ENCODE results near the gene TLE2. TPM values are rescaled to one million over a fixed set of nuclear protein-coding genes. Genes with fewer than 3 reads are reported as not detected.

TLE2 gene
- total and polyA plus RNA-seq, 5 donors from 2014 or later = 3.1 to 9.3 (median 4.2) TPM

GRCh38 chr19:2986951-2987524 lies 42.0 kb downstream of the TLE2 start:
- Mint-ChIP-seq H3K27ac (no peak overlapping the region), H3K4me1 (peaks cover 0 to 7% (median 2%) of the 10 kb centered on the region in 4 donors), H3K27me3 (peaks cover 11% of the 10 kb centered on the region), H3K36me3 (no peaks in the 10 kb centered on the region), H3K9me3 (peaks cover 0 to 1% (median 0%) of the 10 kb centered on the region in 7 donors), H3K4me3 (no peak overlapping the region)
- H3K27me3 ChIP-seq (ENCODE audit: control insufficient read depth, insufficient read depth, low read length) = no peaks in the 10 kb centered on the region
- DNase-seq (no peak), ATAC-seq (ENCODE audit: low read depth in 2 of 2) (no peak)
- H3K9me3 ChIP-seq (ENCODE audit: control insufficient read depth in 2 of 2, low read length in 2 of 2) = no peaks in the 10 kb centered on the region
- H3K4me3 ChIP-seq (ENCODE audit: low read depth, low read length) = no peak overlapping the region
- no peaks in the 10 kb centered on the region for H3K36me3 ChIP-seq (ENCODE audit: control insufficient read depth, insufficient read depth, low read length)
- no peaks in the 10 kb centered on the region for H3K4me1 ChIP-seq (ENCODE audit: control insufficient read depth, insufficient read depth, low read length, poor library complexity, severe bottlenecking)
- H3K27ac ChIP-seq (ENCODE audit: insufficient read depth, low read length, poor library complexity, severe bottlenecking) = no peak overlapping the region

GRCh38 chr19:2984215-2984528 lies 44.9 kb downstream of the TLE2 start:
- ATAC-seq (ENCODE audit: low read depth in 2 of 2) = no peak
- H3K36me3 Mint-ChIP-seq = no peaks in the 10 kb centered on the region
- peaks cover 0 to 1% (median 0%) of the 10 kb centered on the region in 7 donors for H3K9me3 Mint-ChIP-seq
- Histone ChIP-seq H3K27me3 (ENCODE audit: control insufficient read depth, insufficient read depth, low read length) (no peaks in the 10 kb centered on the region), H3K4me3 (ENCODE audit: low read depth, low read length) (no peak overlapping the region), H3K9me3 (ENCODE audit: control insufficient read depth in 2 of 2, low read length in 2 of 2) (no peaks in the 10 kb centered on the region), H3K36me3 (ENCODE audit: control insufficient read depth, insufficient read depth, low read length) (no peaks in the 10 kb centered on the region), H3K27ac (ENCODE audit: insufficient read depth, low read length, poor library complexity, severe bottlenecking) (no peak overlapping the region), H3K4me1 (ENCODE audit: control insufficient read depth, insufficient read depth, low read length, poor library complexity, severe bottlenecking) (no peaks in the 10 kb centered on the region)
- H3K4me1 Mint-ChIP-seq = peaks cover 0 to 7% (median 2%) of the 10 kb centered on the region in 4 donors
- no peak for DNase-seq
- H3K27me3 Mint-ChIP-seq = peaks cover 11% of the 10 kb centered on the region
- no peak overlapping the region for H3K27ac Mint-ChIP-seq
- H3K4me3 Mint-ChIP-seq = no peak overlapping the region

- H3K9me3 ChIP-seq (ENCODE audit: control insufficient read depth in 2 of 2, low read length in 2 of 2) = no peaks in the 10 kb centered on the region
- no peak for ATAC-seq (ENCODE audit: low read depth in 2 of 2)
- Mint-ChIP-seq H3K27ac (no peak overlapping the region), H3K36me3 (no peaks in the 10 kb centered on the region), H3K4me1 (peaks cover 0 to 7% (median 2%) of the 10 kb centered on the region in 4 donors), H3K4me3 (no peak overlapping the region), H3K27me3 (peaks cover 11% of the 10 kb centered on the region), H3K9me3 (peaks cover 0 to under 1% (median 0%) of the 10 kb centered on the region in 7 donors)
- DNase-seq = no peak
- H3K27me3 ChIP-seq (ENCODE audit: control insufficient read depth, insufficient read depth, low read length) = no peaks in the 10 kb centered on the region
- no peaks in the 10 kb centered on the region for H3K4me1 ChIP-seq (ENCODE audit: control insufficient read depth, insufficient read depth, low read length, poor library complexity, severe bottlenecking)
- H3K4me3 ChIP-seq (ENCODE audit: low read depth, low read length) = no peak overlapping the region
- H3K36me3 ChIP-seq (ENCODE audit: control insufficient read depth, insufficient read depth, low read length) = no peaks in the 10 kb centered on the region
- H3K27ac ChIP-seq (ENCODE audit: insufficient read depth, low read length, poor library complexity, severe bottlenecking) = no peak overlapping the region
These were observed 45.5 kb downstream of the TLE2 start for GRCh38 chr19:2983351-2984214.

GRCh38 chr19:2982983-2983350 lies 46.1 kb downstream of the TLE2 start:
- H3K27me3 ChIP-seq (ENCODE audit: control insufficient read depth, insufficient read depth, low read length) = no peaks in the 10 kb centered on the region
- no peak overlapping the region for H3K27ac ChIP-seq (ENCODE audit: insufficient read depth, low read length, poor library complexity, severe bottlenecking)
- ATAC-seq (ENCODE audit: low read depth in 2 of 2) (no peak), DNase-seq (no peak)
- no peak overlapping the region for H3K4me3 ChIP-seq (ENCODE audit: low read depth, low read length)
- no peaks in the 10 kb centered on the region for H3K36me3 Mint-ChIP-seq
- H3K9me3 ChIP-seq (ENCODE audit: control insufficient read depth in 2 of 2, low read length in 2 of 2) = no peaks in the 10 kb centered on the region
- H3K27me3 Mint-ChIP-seq = peaks cover 11% of the 10 kb centered on the region
- H3K27ac Mint-ChIP-seq = no peak overlapping the region
- H3K36me3 ChIP-seq (ENCODE audit: control insufficient read depth, insufficient read depth, low read length) = no peaks in the 10 kb centered on the region
- H3K9me3 Mint-ChIP-seq = no peaks in the 10 kb centered on the region
- no peaks in the 10 kb centered on the region for H3K4me1 ChIP-seq (ENCODE audit: control insufficient read depth, insufficient read depth, low read length, poor library complexity, severe bottlenecking)
- no peak overlapping the region for H3K4me3 Mint-ChIP-seq
- H3K4me1 Mint-ChIP-seq = peaks cover 0 to 7% (median 3%) of the 10 kb centered on the region in 4 donors

- no peak for ATAC-seq (ENCODE audit: low read depth in 2 of 2)
- Mint-ChIP-seq H3K9me3 (no peaks in the 10 kb centered on the region), H3K36me3 (no peaks in the 10 kb centered on the region), H3K4me1 (peaks cover 0 to 11% (median 5%) of the 10 kb centered on the region in 4 donors), H3K27ac (peak overlapping the region in 1 of 3 donors; percentile 60), H3K4me3 (no peak overlapping the region), H3K27me3 (peaks cover 11% of the 10 kb centered on the region)
- Histone ChIP-seq H3K27me3 (ENCODE audit: control insufficient read depth, insufficient read depth, low read length) (no peaks in the 10 kb centered on the region), H3K4me3 (ENCODE audit: low read depth, low read length) (no peak overlapping the region), H3K4me1 (ENCODE audit: control insufficient read depth, insufficient read depth, low read length, poor library complexity, severe bottlenecking) (peaks cover under 1% of the 10 kb centered on the region), H3K27ac (ENCODE audit: insufficient read depth, low read length, poor library complexity, severe bottlenecking) (no peak overlapping the region), H3K9me3 (ENCODE audit: control insufficient read depth in 2 of 2, low read length in 2 of 2) (no peaks in the 10 kb centered on the region), H3K36me3 (ENCODE audit: control insufficient read depth, insufficient read depth, low read length) (no peaks in the 10 kb centered on the region)
- DNase-seq = no peak
These were observed 46.5 kb downstream of the TLE2 start for GRCh38 chr19:2982561-2982960.

- DNase-seq (no peak), ATAC-seq (ENCODE audit: low read depth in 2 of 2) (no peak)
- Mint-ChIP-seq H3K36me3 (no peaks in the 10 kb centered on the region), H3K27me3 (peaks cover 15% of the 10 kb centered on the region), H3K4me3 (no peak overlapping the region), H3K27ac (peak overlapping the region in 2 of 3 donors; percentile 1 to 60), H3K4me1 (peaks cover 0 to 17% (median 7%) of the 10 kb centered on the region in 4 donors), H3K9me3 (no peaks in the 10 kb centered on the region)
- H3K9me3 ChIP-seq (ENCODE audit: control insufficient read depth in 2 of 2, low read length in 2 of 2) = no peaks in the 10 kb centered on the region
- no peaks in the 10 kb centered on the region for H3K36me3 ChIP-seq (ENCODE audit: control insufficient read depth, insufficient read depth, low read length)
- no peaks in the 10 kb centered on the region for H3K27me3 ChIP-seq (ENCODE audit: control insufficient read depth, insufficient read depth, low read length)
- H3K4me1 ChIP-seq (ENCODE audit: control insufficient read depth, insufficient read depth, low read length, poor library complexity, severe bottlenecking) = peaks cover 7% of the 10 kb centered on the region
- H3K4me3 ChIP-seq (ENCODE audit: low read depth, low read length) = no peak overlapping the region
- H3K27ac ChIP-seq (ENCODE audit: insufficient read depth, low read length, poor library complexity, severe bottlenecking) = no peak overlapping the region
These were observed 47.2 kb downstream of the TLE2 start for GRCh38 chr19:2981898-2982297.

- peaks cover 0 to 27% (median 14%) of the 10 kb centered on the region in 4 donors for H3K4me1 Mint-ChIP-seq
- no peaks in the 10 kb centered on the region for H3K27me3 ChIP-seq (ENCODE audit: control insufficient read depth, insufficient read depth, low read length)
- H3K4me3 Mint-ChIP-seq = peak overlapping the region in 1 of 4 donors; percentile 81
- no peaks in the 10 kb centered on the region for H3K9me3 Mint-ChIP-seq
- no peak overlapping the region for H3K4me3 ChIP-seq (ENCODE audit: low read depth, low read length)
- H3K4me1 ChIP-seq (ENCODE audit: control insufficient read depth, insufficient read depth, low read length, poor library complexity, severe bottlenecking) = peaks cover 15% of the 10 kb centered on the region
- H3K27me3 Mint-ChIP-seq = peaks cover 12% of the 10 kb centered on the region
- no peak for ATAC-seq (ENCODE audit: low read depth in 2 of 2)
- no peak overlapping the region for H3K27ac ChIP-seq (ENCODE audit: insufficient read depth, low read length, poor library complexity, severe bottlenecking)
- no peak overlapping the region for H3K27ac Mint-ChIP-seq
- H3K36me3 ChIP-seq (ENCODE audit: control insufficient read depth, insufficient read depth, low read length) = no peaks in the 10 kb centered on the region
- DNase-seq = no peak
- no peaks in the 10 kb centered on the region for H3K36me3 Mint-ChIP-seq
- no peaks in the 10 kb centered on the region for H3K9me3 ChIP-seq (ENCODE audit: control insufficient read depth in 2 of 2, low read length in 2 of 2)
These were observed 50.3 kb downstream of the TLE2 start for GRCh38 chr19:2978772-2979171.

Data from CD4-positive, CD25-positive, alpha-beta regulatory T cell (primary cell).